Measurements from ENCODE around the gene LRRN4CL. TPM values are rescaled to one million over a fixed set of nuclear protein-coding genes. Genes with fewer than 3 reads are reported as not detected.

Gene LRRN4CL
- total and polyA plus RNA-seq, 9 of the 15 experiments (the other 6 are each of a cell fraction or from before 2014, with no cell fraction given) = 0.03 to 0.11 (median 0.05) TPM; not detected in 4

- TF ChIP-seq MBD2 (IDR thresholded peaks at IDR 0.05; ENCODE audit: borderline replicate concordance, low read depth) (peak; percentile 89), GTF2E2 (tag; IDR thresholded peaks at IDR 0.05) (peak; percentile 81; the same call in 1 of the 2 replicates), RUNX1 (IDR thresholded peaks at IDR 0.05; ENCODE audit: low read depth) (0 out of 2 replicates have a peak, but pooled peaks have one; percentile 13), PREB (CRISPR knock-in tag; IDR thresholded peaks at IDR 0.05) (no peak), PCBP1 (IDR thresholded peaks at IDR 0.05; ENCODE audit: low read depth, low read length, poor library complexity, severe bottlenecking) (peak; percentile 59), E2F6 (IDR thresholded peaks at IDR 0.05; ENCODE audit: borderline replicate concordance in 1 of 2, extremely low read depth in 1 of 2, insufficient read depth in 1 of 2, insufficient read length in 1 of 2, low read depth in 1 of 2, low read length in 1 of 2, poor library complexity in 1 of 2, severe bottlenecking in 1 of 2) (peak; percentile 99), NEUROD1 (IDR thresholded peaks at IDR 0.05; ENCODE audit: borderline replicate concordance, low read depth, low read length, partially characterized antibody) (peak; percentile 15), CBX1 (IDR thresholded peaks at IDR 0.05; ENCODE audit: low read depth) (peak; percentile 93), ZNF57 (CRISPR knock-in tag; IDR thresholded peaks at IDR 0.05) (no peak), NR3C1 (CRISPR knock-in tag; IDR thresholded peaks at IDR 0.05) (0 out of 2 replicates have a peak, but pooled peaks have one; percentile 81), ZNF280A (IDR thresholded peaks at IDR 0.05; ENCODE audit: low read depth, partially characterized antibody) (no peak), OTX1 (CRISPR knock-in tag; IDR thresholded peaks at IDR 0.05) (peak; percentile 71; the same call in 1 of the 2 replicates), PHB2 (IDR thresholded peaks at IDR 0.05; ENCODE audit: low read depth) (no peak), NCOA4 (IDR thresholded peaks at IDR 0.05; ENCODE audit: partially characterized antibody) (no peak), CTBP1 (IDR thresholded peaks at IDR 0.05; ENCODE audit: borderline replicate concordance) (peak; percentile 99), MCM2 (IDR thresholded peaks at IDR 0.05; ENCODE audit: low read depth) (no peak), UBTF (IDR thresholded peaks at IDR 0.05; ENCODE audit: borderline replicate concordance in 1 of 2, low read depth in 2 of 2, low read length in 2 of 2) (peak in 1 of 2 experiments; percentile 51; a peak in 2 of 4 replicates), CREB1 (IDR thresholded peaks at IDR 0.05) (peak; percentile 58; the same call in 1 of the 2 replicates), CREB1 (CRISPR knock-in tag; IDR thresholded peaks at IDR 0.05) (0 out of 2 replicates have a peak, but pooled peaks have one; percentile 48), HDAC2 (IDR thresholded peaks at IDR 0.05) (no peak), NFIX (CRISPR knock-in tag; IDR thresholded peaks at IDR 0.05; ENCODE audit: low read depth) (no peak)
Measured at GRCh38 chr11:62727165-62727871, 38.0 kb upstream of the LRRN4CL start, which contains the start of gene HNRNPUL2 (continued).

All from K562 (cell line).